Thyroid gland (tissue), 4 donors: ENCODE data around the gene TCF12. TPM values are rescaled to one million over a fixed set of nuclear protein-coding genes. Genes with fewer than 3 reads are reported as not detected.

Experiments
- DNase-seq, 2 donors: peaks; one replicate each; pipeline ENCODE4 v3.0.0-alpha.2; 2019
- H3K27ac ChIP-seq, 3 donors: fragments of 200-600 bp; sonication (generic); 1 replicate in 2 of 3; 2 replicates in 1 of 3; pipeline ENCODE4 v1.5.1; 2016 to 2019; ENCODE audit warnings: mild to moderate bottlenecking in 1 of 3, moderate library complexity in 1 of 3
- H3K27me3 ChIP-seq: fragments of 200-600 bp; sonication (generic); one replicate; pipeline ENCODE4 v1.5.1; 2019
- H3K36me3 ChIP-seq, 2 donors: fragments of 200-600 bp; sonication (generic); one replicate each; pipeline ENCODE4 v1.5.1; 2016 to 2019
- H3K4me1 ChIP-seq, 2 donors: fragments of 200-600 bp; sonication (generic); one replicate each; pipeline ENCODE4 v1.5.1; 2017 to 2019
- H3K4me3 ChIP-seq, 3 donors: fragments of 200-600 bp; sonication (generic); replicated peaks in 1 of 3; 1 replicate in 2 of 3; 2 replicates in 1 of 3; pipeline ENCODE4 v1.5.1; 2016; ENCODE audit warnings: mild to moderate bottlenecking in 1 of 3
- H3K9me3 ChIP-seq: fragments of 200-600 bp; sonication (generic); one replicate; pipeline ENCODE4 v1.5.1; 2017
- POLR2A ChIP-seq, 2 donors: fragments of 450-650 bp; IDR thresholded peaks; one replicate each; pipeline ENCODE4 v1.6.1; 2017; ENCODE audit warnings: antibody characterized with exemption in 2 of 2, mild to moderate bottlenecking in 2 of 2, moderate library complexity in 1 of 2
- whole genome bisulfite sequencing, 2 donors: methylation state at CpG; one replicate each; pipeline ENCODE4 v1.1.5; 2017; 5-methylcytosine and 5-hydroxymethylcytosine counted together
- intact Hi-C: fragments of 100-400 bp; cut with DNase I; formaldehyde crosslinking; loops from one replicate; pipeline ENCODE4 v1.15.1; 2023
- total RNA-seq, 4 donors: library from RNA; depleted of rRNA; stranded (reverse); fragments of >200 nt; gene quantifications; one replicate each; pipeline ENCODE4 v1.2.3, GENCODE V29; 2016
- TF ChIP-seq, protein P1 (sequence below), 6 experiments: fragments of 200-600 bp in 3 of 6; fragments of 450-650 bp in 3 of 6; sonication (generic) in 3 of 6; IDR thresholded peaks; one replicate each; pipeline ENCODE4 v1.5.1; 2016 to 2019; ENCODE audit warnings: antibody characterized with exemption in 6 of 6, mild to moderate bottlenecking in 2 of 6, inconsistent platforms in 1 of 6, moderate library complexity in 1 of 6

Gene TCF12
- total RNA-seq, 4 donors from 2014 or later: 54.8 to 156 (median 108) TPM

DNA sequence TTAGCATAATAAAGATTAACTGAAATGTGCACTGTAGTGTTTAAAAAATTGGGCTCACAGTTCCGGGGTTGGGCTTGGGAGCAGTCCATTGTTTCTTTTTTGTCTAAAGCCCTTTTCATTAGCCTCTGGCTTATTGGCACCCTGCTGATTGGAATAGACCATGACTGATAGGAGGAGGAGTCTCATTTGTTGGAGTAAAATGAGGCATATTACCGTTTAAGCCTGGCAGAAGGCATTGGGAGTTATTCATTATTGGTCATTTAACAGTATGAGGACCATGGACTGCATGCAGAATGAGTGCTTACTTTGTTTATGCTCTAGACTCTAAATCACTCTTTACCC is 318.8 kb downstream of the TCF12 start:
- intact Hi-C loops: no loop called here
- Histone ChIP-seq H3K4me1 (no peaks in the 10 kb centered on the region), H3K27ac (no peak overlapping the region), H3K4me3 (no peak overlapping the region), H3K36me3 (peaks cover 7 to 9% of the 10 kb centered on the region in 2 donors), H3K27me3 (no peaks in the 10 kb centered on the region), H3K9me3 (no peaks in the 10 kb centered on the region)
- no peak for TF ChIP-seq POLR2A (IDR thresholded peaks at IDR 0.05)
- TF ChIP-seq, protein P1, sequence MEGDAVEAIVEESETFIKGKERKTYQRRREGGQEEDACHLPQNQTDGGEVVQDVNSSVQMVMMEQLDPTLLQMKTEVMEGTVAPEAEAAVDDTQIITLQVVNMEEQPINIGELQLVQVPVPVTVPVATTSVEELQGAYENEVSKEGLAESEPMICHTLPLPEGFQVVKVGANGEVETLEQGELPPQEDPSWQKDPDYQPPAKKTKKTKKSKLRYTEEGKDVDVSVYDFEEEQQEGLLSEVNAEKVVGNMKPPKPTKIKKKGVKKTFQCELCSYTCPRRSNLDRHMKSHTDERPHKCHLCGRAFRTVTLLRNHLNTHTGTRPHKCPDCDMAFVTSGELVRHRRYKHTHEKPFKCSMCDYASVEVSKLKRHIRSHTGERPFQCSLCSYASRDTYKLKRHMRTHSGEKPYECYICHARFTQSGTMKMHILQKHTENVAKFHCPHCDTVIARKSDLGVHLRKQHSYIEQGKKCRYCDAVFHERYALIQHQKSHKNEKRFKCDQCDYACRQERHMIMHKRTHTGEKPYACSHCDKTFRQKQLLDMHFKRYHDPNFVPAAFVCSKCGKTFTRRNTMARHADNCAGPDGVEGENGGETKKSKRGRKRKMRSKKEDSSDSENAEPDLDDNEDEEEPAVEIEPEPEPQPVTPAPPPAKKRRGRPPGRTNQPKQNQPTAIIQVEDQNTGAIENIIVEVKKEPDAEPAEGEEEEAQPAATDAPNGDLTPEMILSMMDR (IDR thresholded peaks at IDR 0.05): no peak
- no peak for DNase-seq
- 58 to 82% methylated on average over 2 of the region's 2 CpGs for WGBS, 2 donors

DNA sequence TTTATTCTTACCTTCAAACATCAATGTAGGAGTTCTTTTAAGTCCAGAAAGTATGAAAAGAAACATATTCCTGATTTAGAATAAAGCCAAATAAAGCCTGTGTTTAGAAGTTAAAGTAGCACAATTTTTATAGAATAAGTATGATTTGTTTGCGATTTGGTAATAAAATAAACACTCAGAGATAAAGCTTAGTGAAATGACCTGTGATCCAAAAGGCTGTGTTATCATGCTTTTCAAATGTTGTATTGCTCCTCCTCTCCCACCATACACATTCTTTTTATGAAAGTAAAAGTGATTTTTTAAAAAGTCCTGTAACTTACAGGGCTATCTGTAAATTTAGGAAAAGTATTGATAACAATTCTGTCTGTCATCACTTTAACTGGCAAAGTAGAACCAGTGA is 319.2 kb downstream of the TCF12 start:
- Histone ChIP-seq H3K4me1 (no peaks in the 10 kb centered on the region), H3K27me3 (no peaks in the 10 kb centered on the region)
- 92% methylated on average over 1 of the region's 1 CpG for WGBS, 2 donors

DNA sequence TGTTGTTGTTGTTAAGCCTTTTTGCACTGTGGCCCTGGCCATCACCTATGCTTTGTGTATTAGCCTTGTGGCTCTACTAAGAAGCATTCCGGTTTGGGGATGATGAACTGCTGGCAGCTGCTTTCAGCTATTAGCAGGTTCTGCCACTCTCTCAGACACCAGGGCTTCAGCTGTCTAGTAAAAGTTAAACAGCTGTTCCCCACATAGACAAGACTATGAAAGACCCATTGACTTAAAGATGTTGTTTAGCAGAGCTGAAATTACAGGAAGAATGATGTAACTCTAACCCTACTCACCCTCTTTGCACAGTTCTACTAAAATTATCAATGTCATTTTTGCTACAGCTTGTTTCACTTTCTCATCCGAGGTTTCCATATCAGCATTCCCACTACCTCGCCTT is 326.7 kb downstream of the TCF12 start:
- Histone ChIP-seq H3K36me3 (peaks cover 0 to 5% of the 10 kb centered on the region in 2 donors), H3K4me1 (no peaks in the 10 kb centered on the region), H3K27ac (no peak overlapping the region), H3K27me3 (no peaks in the 10 kb centered on the region), H3K9me3 (no peaks in the 10 kb centered on the region), H3K4me3 (no peak overlapping the region)
- WGBS, 2 donors: 55 to 61% methylated on average over 3 of the region's 3 CpGs
- DNase-seq: no peak
- intact Hi-C loops: no loop called here
- no peak for TF ChIP-seq POLR2A (IDR thresholded peaks at IDR 0.05)
- TF ChIP-seq, protein P1 (IDR thresholded peaks at IDR 0.05): no peak

More for the DNA sequence above, 319.2 kb downstream of the TCF12 start:
- Histone ChIP-seq H3K4me3 (no peak overlapping the region), H3K9me3 (no peaks in the 10 kb centered on the region), H3K27ac (no peak overlapping the region), H3K36me3 (peaks cover 7 to 9% of the 10 kb centered on the region in 2 donors)
- TF ChIP-seq, protein P1 (IDR thresholded peaks at IDR 0.05): no peak
- no peak for TF ChIP-seq POLR2A (IDR thresholded peaks at IDR 0.05)
- no peak for DNase-seq
- intact Hi-C loops: no loop called here

DNA sequence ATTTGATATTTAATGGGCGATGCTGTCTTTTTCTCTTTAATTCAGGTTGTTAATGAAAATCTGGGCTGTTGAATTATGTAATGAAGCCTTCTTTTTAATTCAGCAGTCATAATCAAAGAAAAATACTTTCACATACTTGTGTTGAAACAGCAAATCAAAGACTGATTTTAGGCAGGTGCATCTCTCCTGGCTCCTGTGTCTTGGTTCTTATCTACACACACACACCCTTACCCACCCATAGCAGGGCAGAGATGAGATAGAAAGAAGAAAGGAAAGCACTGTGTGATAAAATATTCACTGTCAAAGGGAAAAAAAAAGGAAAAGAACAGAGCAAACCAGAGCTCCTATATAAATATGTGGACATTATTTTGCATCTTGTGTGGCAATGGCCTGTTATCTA is 327.3 kb downstream of the TCF12 start:
- DNase-seq: no peak
- Histone ChIP-seq H3K4me1 (no peaks in the 10 kb centered on the region), H3K27me3 (no peaks in the 10 kb centered on the region), H3K27ac (no peak overlapping the region), H3K36me3 (peaks cover 0 to 5% of the 10 kb centered on the region in 2 donors), H3K9me3 (no peaks in the 10 kb centered on the region), H3K4me3 (no peak overlapping the region)
- 98 to 100% methylated on average over 1 of the region's 1 CpG for WGBS, 2 donors
- TF ChIP-seq POLR2A (IDR thresholded peaks at IDR 0.05): no peak
- TF ChIP-seq, protein P1 (IDR thresholded peaks at IDR 0.05): no peak
- intact Hi-C loops: no loop called here

DNA sequence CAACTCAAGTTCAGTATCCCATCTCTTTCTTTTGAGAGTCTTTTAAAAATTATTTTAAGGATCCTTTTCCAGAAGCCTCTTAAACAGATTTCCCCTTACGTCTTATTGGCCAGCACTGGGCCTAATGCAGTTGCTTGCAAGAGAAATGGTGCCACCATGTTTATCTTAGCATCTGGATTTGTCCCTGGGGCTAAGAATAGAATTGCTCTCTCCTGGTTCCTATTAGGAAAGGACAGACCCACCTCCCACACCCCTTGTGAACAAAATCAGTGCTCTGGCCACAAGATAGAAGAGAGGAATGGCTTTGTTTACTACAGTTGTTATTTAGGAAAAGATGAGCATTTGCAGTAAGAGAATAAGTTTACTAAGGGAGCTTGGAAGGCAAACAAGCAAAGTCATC is 329.6 kb downstream of the TCF12 start:
- Histone ChIP-seq H3K27ac (no peak overlapping the region), H3K9me3 (no peaks in the 10 kb centered on the region), H3K27me3 (no peaks in the 10 kb centered on the region), H3K36me3 (peaks cover 0 to 5% of the 10 kb centered on the region in 2 donors), H3K4me3 (no peak overlapping the region), H3K4me1 (no peaks in the 10 kb centered on the region)
- intact Hi-C loops: no loop called here
- 92 to 100% methylated on average over 1 of the region's 1 CpG for WGBS, 2 donors
- TF ChIP-seq, protein P1 (IDR thresholded peaks at IDR 0.05): no peak
- no peak for TF ChIP-seq POLR2A (IDR thresholded peaks at IDR 0.05)
- DNase-seq: no peak
